ENCODE data around the gene LYPD6B.
A peak's percentile ranks its signal among the peaks of the same experiment; 100 is the strongest.

Gene LYPD6B

DNA sequence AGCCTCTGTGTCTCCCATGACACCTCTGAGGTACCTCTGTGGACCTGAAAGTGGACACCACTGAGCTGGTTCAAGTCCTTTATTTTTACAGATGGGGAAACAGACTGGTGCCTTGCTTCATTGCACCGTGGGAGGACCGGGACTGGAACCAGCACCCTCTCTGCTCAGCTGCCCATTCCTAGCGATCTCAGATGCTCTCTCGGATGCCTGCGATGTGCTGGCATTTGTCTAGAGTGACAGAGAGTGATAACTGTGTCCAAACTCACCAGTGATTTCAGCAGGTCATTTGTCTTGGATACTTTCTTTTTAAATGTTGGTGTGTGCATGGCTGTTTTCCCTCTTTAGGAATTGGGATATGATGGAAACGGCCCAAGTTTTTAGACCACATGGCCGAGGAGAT, 30.1 kb upstream of the LYPD6B start:
- no peak for DNase-seq
- in situ Hi-C loops (cut with HindIII; ENCODE audit: low pct_ligation_motif_present, low pct_unique_long_range_greater_than_20kb, low sequenced_read_pairs), result no loop called here

DNA sequence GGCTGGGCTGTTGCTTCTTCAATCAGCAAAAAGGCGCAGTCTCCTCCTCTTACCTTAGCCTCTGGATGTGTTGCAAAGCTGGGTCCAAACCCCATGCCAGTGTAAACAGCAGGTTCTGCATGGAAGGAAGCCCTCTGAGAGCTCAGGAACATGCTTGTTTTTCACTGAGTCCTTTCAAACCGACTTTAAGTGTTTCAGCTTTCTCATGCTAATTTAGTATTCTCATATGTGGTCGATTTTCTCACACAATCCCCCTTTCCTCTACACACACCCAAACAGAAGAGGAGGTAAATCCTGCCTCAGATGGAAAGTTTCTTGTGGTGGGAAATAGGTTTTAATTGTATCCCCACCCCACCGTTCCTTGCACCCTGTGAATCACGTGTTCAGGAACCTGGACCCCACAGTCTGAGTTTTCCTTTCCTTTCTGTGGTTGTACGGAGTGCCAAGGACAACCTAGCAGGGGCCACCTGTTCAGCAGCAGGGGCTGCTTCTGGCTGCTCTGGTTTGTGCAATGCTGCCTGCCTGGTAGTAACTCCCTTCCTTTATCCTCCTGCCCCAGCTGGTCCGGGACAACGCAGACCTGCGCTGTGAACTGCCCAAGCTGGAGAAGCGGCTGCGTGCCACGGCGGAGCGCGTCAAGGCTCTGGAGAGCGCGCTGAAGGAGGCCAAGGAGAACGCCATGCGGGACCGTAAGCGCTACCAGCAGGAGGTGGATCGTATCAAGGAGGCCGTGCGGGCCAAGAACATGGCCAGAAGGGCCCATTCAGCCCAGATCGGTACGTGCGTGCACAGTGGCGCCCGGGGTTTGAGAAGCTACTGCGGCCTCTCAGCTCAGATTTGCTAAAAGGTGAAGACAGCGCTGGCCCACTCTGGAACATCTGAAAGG, 28.7 kb upstream of the LYPD6B start:
- in situ Hi-C loops (cut with HindIII; ENCODE audit: low pct_ligation_motif_present, low pct_unique_long_range_greater_than_20kb, low sequenced_read_pairs), result no loop called here
- DNase-seq, result no peak

DNA sequence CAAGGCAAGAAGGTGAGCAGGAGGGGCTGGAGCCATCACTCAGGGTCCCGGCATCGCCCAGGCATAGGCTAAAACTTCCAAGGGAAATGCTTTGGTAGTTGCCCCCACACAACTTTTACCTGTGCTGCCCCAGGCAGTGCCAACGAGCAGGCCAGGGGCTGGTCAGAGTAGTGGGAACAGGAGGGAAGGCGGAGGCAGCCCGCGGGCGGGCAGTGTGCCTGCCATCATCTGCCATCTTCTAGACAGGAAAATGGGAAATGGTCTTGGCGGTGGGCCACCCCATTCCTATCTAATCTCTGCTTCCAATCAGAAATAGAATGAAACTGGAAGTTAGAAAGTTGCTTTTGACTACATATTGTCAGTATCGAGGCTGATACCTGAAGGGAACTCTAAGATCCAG, 26.0 kb upstream of the LYPD6B start:
- no peak for DNase-seq
- in situ Hi-C loops (cut with HindIII; ENCODE audit: low pct_ligation_motif_present, low pct_unique_long_range_greater_than_20kb, low sequenced_read_pairs), result no loop called here

DNA sequence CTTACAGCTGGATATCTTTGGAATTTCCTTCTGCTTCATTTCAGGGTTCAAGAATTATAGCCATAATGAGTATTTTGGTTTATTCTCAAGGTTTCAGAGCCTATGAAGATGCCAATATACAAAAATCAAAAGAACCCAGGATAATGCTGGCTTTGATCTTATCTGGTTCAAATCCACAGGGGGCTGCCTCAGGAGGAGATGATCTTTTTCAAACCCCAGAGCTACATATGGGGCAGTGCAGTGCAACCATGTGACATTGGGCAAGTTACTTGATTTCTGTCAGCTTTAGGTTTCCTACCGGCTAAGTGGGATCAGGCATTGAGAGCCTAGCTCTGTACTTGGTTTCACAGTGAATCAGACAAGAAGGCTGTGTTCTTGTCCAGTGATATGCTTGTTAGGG, 23.0 kb upstream of the LYPD6B start:
- no peak for DNase-seq
- in situ Hi-C loops (cut with HindIII; ENCODE audit: low pct_ligation_motif_present, low pct_unique_long_range_greater_than_20kb, low sequenced_read_pairs), result no loop called here

DNA sequence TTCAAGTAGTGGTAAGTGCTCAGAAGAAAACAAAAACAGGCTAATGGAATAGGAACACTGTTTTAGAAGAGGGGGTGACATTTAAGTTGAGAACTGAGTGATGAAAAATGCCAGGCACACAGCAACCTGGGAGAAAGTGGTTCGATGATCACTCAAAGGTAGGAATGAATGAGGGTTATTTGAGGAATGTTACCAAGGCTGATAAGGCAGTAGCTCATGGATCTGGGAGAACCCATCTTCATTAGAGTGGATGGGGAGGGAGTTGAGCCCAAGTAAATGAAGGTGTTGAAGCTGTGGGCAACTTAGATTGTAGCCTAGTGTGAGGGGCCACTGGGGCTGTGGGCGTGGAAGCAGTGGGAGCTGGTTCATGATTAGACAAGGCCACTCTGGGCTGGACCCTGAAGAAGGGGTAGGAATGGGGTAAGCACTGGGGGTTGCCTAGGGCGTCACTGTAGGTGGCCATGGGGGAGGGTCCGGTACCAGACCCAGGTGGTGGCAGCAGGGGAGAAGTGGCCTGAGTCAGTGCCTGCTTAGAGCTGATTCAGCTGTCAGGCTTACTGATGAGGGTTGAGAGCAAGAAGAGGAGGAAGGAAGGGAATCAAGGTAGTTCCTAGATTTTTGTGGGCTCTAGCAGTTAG, 22.5 kb upstream of the LYPD6B start:
- in situ Hi-C loops (cut with HindIII; ENCODE audit: low pct_ligation_motif_present, low pct_unique_long_range_greater_than_20kb, low sequenced_read_pairs), result no loop called here

DNA sequence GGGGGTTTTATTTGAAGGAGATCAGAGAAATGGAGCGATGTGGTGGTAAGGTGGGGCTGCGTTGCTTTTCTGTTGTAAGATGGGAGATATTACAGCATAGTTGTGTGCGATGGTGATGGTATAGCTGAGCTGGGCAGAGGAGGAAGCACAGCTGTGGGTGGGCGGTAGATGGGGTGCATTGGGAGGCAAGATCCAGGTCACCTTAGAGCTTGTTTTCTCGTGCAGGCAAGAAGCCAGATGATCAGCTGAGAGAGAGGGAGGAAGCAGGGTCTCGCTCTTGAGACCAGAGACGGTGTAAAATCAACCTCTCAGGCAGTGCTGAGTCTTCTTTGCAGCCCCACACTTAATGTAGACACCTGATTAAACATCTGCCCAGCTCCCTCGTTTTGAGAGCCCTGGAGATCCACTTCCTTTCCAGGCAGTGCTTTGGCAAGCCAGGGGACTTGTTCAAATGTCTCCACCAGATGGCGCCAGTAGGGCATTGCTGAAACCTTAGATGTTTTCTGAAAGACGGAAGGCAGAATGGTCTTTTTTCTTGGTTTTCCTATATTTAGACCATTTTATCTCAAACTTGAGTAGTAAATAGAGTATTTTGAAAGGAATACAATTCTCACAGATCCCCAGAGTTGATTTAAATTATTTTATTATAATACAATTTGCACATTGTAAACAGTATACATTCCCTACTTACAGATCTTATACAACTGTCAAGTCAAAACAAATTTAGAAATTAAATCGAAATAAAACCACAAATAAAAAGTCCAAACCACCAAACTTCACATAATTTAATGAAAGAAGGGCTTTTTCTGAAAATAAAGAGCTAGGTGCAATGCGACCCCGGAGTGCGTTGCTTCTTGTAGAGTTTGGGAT, 21.1 kb upstream of the LYPD6B start:
- in situ Hi-C loops (cut with HindIII; ENCODE audit: low pct_ligation_motif_present, low pct_unique_long_range_greater_than_20kb, low sequenced_read_pairs), result no loop called here

More for the DNA sequence above, 22.5 kb upstream of the LYPD6B start:
- DNase-seq, result no peak

DNA sequence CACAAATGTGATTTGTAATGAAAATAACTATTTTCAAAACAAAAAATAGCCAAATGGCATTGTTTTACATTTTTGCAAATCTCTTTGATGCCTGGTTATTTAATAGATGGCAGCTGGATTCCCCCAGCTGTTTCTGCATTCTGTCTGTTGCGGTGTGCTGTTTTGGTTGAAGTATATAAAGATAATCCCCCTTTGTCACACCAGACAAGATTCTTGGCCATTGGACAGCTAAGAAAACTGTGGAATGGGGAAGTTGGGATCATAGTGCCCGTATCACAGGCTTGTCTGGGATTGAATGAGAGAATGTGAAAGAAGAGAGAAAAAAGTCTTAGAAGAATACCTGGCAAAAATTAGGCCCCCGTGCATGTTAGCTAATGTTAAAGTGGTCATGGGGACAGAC, 19.5 kb upstream of the LYPD6B start:
- DNase-seq, result no peak
- in situ Hi-C loops (cut with HindIII; ENCODE audit: low pct_ligation_motif_present, low pct_unique_long_range_greater_than_20kb, low sequenced_read_pairs), result no loop called here

More for the DNA sequence above, 21.1 kb upstream of the LYPD6B start:
- DNase-seq, result peak; percentile 72

DNA sequence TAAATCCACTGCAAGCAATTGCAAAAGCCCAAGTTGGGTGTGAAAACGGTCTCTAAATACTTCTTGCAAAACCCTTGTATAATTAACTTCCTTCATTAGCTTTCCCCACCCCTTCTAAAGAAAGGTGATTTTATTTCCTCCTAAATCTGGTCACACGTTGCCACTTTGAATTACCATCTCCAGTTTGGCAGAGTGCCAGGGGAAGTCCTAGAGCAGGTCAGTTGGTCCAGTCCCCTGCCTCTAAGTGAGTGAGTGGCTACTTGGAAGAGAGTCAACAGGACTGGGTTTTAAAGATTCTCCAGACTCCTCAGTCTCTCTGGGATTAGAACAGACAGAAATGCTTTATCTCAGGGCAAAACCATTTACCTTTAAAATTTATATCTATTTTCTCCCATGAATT, 18.7 kb upstream of the LYPD6B start:
- in situ Hi-C loops (cut with HindIII; ENCODE audit: low pct_ligation_motif_present, low pct_unique_long_range_greater_than_20kb, low sequenced_read_pairs), result no loop called here
- DNase-seq, result no peak

DNA sequence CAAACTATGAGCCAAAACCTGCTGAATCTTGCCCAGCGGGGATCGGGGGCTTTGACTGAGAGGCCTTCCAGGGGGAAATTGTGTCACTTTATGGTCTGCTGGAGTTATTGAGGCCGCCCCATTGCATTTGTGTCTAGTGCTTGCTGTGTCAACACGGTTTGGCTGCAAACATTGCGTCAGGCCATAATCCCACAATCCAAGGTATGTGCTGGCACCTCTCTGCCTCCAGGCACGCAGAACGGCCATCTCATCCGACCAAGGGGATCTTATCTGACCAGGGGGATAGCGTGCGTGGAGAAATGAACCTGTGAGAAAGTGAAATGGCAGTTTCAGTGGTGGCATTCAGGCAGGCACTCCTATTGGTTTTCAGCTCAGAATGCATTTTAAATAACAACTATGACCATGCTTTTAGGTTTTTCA, 18.1 kb upstream of the LYPD6B start:
- in situ Hi-C loops (cut with HindIII; ENCODE audit: low pct_ligation_motif_present, low pct_unique_long_range_greater_than_20kb, low sequenced_read_pairs), result no loop called here
- DNase-seq, result no peak

DNA sequence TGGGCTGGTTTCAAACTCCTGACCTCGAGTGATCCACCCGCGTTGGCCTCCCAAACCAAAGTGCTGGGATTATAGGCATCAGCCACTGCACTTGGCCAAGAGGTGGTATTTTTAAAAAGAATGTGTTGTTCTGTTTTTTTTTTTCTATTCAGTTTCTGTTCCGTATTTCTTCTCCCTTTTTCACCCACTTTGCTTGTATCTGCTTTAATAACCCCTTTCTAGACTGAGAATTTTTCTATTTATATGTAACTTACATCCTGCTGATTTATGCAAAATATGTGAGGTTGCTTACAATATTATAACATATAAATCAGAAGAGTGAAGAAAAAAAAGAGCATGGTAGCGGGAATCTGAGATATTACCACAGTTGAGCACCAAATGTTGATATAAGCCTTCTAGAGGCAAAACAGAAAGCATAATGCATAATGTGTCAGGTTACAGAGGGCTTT, 17.2 kb upstream of the LYPD6B start:
- in situ Hi-C loops (cut with HindIII; ENCODE audit: low pct_ligation_motif_present, low pct_unique_long_range_greater_than_20kb, low sequenced_read_pairs), result no loop called here
- DNase-seq, result no peak

DNA sequence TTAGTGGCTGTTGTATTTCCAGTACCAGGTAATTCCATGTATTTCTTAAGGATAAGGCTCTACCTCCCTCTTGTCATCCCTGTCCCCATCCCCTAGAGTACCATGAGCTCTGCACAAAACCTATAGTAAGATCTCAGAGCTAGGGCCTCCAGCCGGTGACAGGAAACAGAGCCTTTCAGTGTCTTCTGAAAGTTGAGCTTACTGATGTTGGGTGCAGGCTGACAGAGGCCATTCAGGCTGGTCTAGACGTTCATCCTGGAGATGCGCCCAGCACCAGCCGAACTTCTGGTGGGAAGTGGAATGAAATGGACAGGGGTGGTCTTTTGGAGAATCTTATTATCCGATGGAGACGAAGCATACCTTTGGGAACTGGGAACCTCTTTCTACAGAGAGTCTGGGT, 16.7 kb upstream of the LYPD6B start:
- in situ Hi-C loops (cut with HindIII; ENCODE audit: low pct_ligation_motif_present, low pct_unique_long_range_greater_than_20kb, low sequenced_read_pairs), result no loop called here

DNA sequence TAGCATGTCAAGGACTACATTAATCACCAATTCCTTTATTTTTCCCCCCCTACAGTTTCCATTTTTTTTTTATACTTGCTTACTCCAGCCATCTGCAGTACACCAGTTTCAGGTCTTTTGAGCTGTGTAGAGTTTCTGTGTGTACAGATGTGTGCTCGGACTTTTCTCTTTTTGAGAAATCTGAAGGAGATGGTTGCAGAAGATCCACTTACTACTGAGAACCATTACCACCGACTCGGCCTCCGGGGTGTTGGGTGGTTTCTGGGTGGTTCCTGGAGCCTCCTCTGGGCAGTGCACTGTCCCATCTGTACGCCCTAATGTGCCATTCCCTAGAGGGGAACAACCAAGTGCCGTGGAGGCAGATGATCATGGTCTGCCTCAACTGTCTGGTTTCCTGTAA, 15.4 kb upstream of the LYPD6B start:
- in situ Hi-C loops (cut with HindIII; ENCODE audit: low pct_ligation_motif_present, low pct_unique_long_range_greater_than_20kb, low sequenced_read_pairs), result no loop called here
- DNase-seq, result no peak

More for the DNA sequence above, 16.7 kb upstream of the LYPD6B start:
- no peak for DNase-seq

DNA sequence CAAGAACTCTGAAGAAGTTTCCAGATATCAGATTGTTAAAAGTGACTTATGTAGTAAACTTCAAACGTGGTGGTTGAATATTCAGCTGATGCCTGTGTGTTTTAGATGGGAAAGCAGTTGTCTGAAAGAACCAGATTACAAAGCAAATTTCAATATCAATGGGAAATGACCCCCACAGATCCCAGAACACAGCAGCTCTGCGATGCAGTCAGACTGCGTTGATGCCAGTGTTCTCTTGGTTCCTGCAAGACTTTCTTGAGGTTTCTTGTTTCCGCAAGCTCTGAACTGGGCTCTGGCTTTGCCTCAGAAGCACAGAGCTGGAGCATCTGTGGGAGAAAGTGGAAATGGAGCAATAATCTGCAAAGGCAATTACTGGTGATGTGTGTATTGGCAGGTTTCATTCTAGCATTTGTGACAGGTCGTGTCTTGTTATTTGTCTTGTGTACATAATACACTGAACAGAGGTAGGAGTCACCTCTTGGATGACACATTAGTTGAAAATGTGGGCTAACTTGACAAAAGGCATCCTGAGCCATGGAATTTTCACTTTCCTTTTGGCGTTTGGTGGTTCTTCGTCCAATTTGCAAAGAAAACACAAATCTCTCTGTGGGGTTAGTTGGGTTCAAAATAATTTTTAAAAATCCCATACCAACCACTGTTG, 10.8 kb upstream of the LYPD6B start:
- in situ Hi-C loops (cut with HindIII; ENCODE audit: low pct_ligation_motif_present, low pct_unique_long_range_greater_than_20kb, low sequenced_read_pairs), result no loop called here

DNA sequence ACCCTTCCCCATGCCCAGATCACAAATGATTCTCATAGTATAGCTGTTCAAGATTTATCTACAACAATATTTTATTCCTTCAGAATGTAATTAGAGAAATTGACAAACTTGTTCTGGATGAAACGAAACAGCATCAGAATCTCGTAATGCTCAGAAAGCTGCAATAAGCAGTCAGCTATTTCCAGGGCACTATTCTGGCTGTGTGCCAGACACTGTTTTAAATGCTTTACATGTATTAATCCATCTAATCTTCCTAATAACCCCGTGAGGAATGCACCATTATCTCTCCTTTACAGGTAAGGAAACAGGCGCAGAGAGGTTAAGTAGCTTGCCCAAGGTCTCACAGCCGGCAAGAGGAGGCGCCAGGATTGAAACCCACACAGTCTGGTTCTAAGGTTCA, 10.1 kb upstream of the LYPD6B start:
- DNase-seq, result no peak
- in situ Hi-C loops (cut with HindIII; ENCODE audit: low pct_ligation_motif_present, low pct_unique_long_range_greater_than_20kb, low sequenced_read_pairs), result no loop called here

More for the DNA sequence above, 10.8 kb upstream of the LYPD6B start:
- no peak for DNase-seq

DNA sequence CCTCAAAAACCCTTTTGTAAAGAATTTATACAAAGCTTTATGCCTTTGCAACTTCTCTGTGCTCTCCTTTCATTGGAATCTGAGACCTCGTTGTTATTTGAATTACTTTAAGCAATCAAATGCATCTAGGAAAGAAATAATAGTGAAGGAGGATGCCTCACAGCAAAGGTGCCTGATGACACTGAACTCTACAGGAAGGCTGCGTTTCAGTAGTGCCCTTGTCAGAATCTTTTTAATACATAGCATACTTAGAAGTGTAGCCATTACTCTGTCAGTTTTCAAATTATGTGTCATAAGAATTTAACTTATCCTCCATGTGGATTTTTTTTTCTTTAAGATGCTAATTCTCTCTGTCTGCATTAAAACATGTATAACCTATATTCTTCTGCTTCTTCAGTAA, 9.6 kb upstream of the LYPD6B start:
- no peak for DNase-seq
- in situ Hi-C loops (cut with HindIII; ENCODE audit: low pct_ligation_motif_present, low pct_unique_long_range_greater_than_20kb, low sequenced_read_pairs), result no loop called here

DNA sequence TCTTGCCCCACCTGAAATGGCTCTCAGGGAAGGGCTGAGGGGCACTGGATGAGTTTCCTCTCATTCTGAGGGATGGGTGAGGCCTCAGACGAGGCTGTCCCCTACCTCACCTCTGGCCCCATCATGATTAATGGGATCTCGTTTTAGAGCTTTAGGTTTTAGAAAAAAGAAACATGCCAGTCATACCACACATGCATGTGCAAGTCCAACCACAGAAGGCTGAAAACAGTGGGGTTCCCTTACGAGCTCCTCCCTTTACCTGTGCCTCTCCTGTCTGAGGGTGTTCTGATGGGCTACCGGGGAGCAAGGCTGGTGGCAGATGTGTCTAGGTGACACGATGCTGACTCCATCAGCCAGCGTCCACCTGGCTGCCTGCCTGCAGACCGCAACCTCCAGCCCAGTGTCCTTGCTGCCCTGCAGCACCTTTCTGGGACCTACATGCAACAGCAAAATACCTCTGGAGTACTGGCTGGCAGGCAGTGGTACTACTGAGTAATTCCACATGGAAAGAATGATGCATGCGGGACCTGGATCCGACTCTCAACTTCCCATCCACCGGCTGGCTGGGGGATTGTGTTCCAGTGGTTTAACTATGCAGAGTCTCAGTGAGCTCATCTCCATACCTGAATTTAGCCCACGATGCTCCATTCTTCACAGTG, 9.1 kb upstream of the LYPD6B start:
- in situ Hi-C loops (cut with HindIII; ENCODE audit: low pct_ligation_motif_present, low pct_unique_long_range_greater_than_20kb, low sequenced_read_pairs), result no loop called here

DNA sequence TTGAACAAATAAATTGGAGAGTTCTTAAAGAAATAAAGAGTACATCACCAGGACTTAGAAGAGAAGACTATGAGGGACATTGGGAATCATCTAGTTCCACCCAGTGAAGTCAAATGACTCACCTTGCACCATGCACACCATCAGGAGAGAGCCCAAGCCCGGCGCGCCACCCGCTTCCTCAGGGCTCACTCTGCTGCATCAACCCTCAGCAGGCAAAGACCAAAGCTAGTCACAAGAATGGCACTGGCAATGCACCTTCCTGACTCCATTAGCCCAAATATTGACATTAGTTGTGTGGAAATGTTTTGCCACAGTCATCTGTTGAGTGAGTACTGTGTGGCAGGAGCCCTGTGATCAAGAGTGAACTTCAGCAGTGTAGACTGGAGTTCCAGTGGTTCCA, 7.1 kb upstream of the LYPD6B start:
- no peak for DNase-seq
- in situ Hi-C loops (cut with HindIII; ENCODE audit: low pct_ligation_motif_present, low pct_unique_long_range_greater_than_20kb, low sequenced_read_pairs), result no loop called here

More for the DNA sequence above, 9.1 kb upstream of the LYPD6B start:
- DNase-seq, result no peak

DNA sequence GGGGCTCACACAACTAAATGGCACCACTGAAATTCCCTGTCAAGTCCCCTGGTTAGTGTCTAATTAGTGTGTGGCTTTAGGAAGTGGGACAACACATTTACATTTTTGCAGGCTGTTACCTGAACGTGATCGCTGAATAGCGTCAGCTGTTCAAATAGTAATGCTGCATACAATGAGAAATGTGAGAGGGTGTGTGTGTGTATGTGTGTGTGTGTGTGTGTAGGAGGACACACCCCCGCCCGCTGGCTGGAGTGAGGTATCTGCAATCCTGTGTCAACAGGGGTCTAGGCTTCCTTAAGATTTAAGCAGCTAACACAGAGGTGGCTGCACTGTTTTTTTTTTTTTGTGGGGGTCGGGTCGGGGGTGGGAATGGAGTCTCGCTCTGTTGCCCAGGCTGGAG, 4.8 kb upstream of the LYPD6B start:
- in situ Hi-C loops (cut with HindIII; ENCODE audit: low pct_ligation_motif_present, low pct_unique_long_range_greater_than_20kb, low sequenced_read_pairs), result no loop called here
- no peak for DNase-seq

Measured in ACHN (cell line).